Aortic smooth muscle cell (primary cell): ENCODE results near the gene PLD2. TPM values are rescaled to one million over a fixed set of nuclear protein-coding genes. Genes with fewer than 3 reads are reported as not detected.

Experiments used
- total RNA-seq: library from RNA; depleted of rRNA; stranded (reverse); fragments of >200 nt; gene quantifications from 2 replicates; pipeline ENCODE4 v1.2.3, GENCODE V29; 2014

Gene PLD2
- 13.1 and 16.2 TPM in 2 replicates for total RNA-seq

GRCh38 chr17:4806777-4807604 is at the start of gene PLD2:
PLD2 (plus strand) TSS chr17:4807152; CDS start chr17:4807773, 621 bp downstream.

GRCh38 chr17:4771519-4772234 is 35.3 kb upstream of the PLD2 start, which contains the start of gene TM4SF5:
TM4SF5 (plus strand) TSS chr17:4771886; CDS start chr17:4771923, 37 bp downstream.

GRCh38 chr17:4786106-4786511 is 20.8 kb upstream of the PLD2 start, which contains the start of gene VMO1:
VMO1 (minus strand) TSS chr17:4786364; CDS start chr17:4786352, 12 bp downstream.

GRCh38 chr17:4788807-4789700 is 17.9 kb upstream of the PLD2 start, which contains the start of gene GLTPD2:
GLTPD2 (plus strand) TSS chr17:4788964; CDS start chr17:4789012, 48 bp downstream.

GRCh38 chr17:4802228-4802627 is 4.7 kb upstream of the PLD2 start, which contains the start of gene C17orf114:
C17orf114 (minus strand) TSS chr17:4802328.

GRCh38 chr17:4833178-4833940 is 26.4 kb downstream of the PLD2 start, which contains the start of gene MINK1:
MINK1 (plus strand) TSS chr17:4833340; CDS start chr17:4833584, 244 bp downstream.

Other genes starting within 250 kb of the PLD2 start
- gene GGT6, start 246.6 kb upstream of the PLD2 start, total RNA-seq: not detected in 2 replicates
- not detected in 2 replicates for gene SMTNL2, start 222.6 kb upstream of the PLD2 start, total RNA-seq
- not detected in 2 replicates for gene ALOX15, start 165.5 kb upstream of the PLD2 start, total RNA-seq
- gene PELP1, start 103.0 kb upstream of the PLD2 start, total RNA-seq: 13.9 TPM in 2 replicates
- 3.0 and 3.6 TPM in 2 replicates for gene ARRB2, start 96.5 kb upstream of the PLD2 start, total RNA-seq
- gene MED11, start 75.7 kb upstream of the PLD2 start, total RNA-seq: 12.4 and 14.5 TPM in 2 replicates
- gene ZMYND15, start 67.3 kb upstream of the PLD2 start, total RNA-seq: 0.06 and 0.13 TPM in 2 replicates
- gene CXCL16, start 67.2 kb upstream of the PLD2 start, total RNA-seq: 1.5 and 2.1 TPM in 2 replicates
- not detected in 2 replicates for gene TM4SF5, start 35.3 kb upstream of the PLD2 start, total RNA-seq
- 0.62 and 0.92 TPM in 2 replicates for gene VMO1, start 20.8 kb upstream of the PLD2 start, total RNA-seq
- gene GLTPD2, start 18.2 kb upstream of the PLD2 start, total RNA-seq: not detected in 2 replicates
- gene PSMB6, start 11.0 kb upstream of the PLD2 start, total RNA-seq: 163 and 169 TPM in 2 replicates
- 20.1 and 29.6 TPM in 2 replicates for gene MINK1, start 26.2 kb downstream of the PLD2 start, total RNA-seq
- gene C17orf107, start 92.4 kb downstream of the PLD2 start, total RNA-seq: 1.9 and 2.9 TPM in 2 replicates
- gene CHRNE, start 95.9 kb downstream of the PLD2 start, total RNA-seq: 0.19 and 0.26 TPM in 2 replicates
- gene GP1BA, start 125.1 kb downstream of the PLD2 start, total RNA-seq: not detected in 2 replicates
- 59.3 and 64.7 TPM in 2 replicates for gene SLC25A11, start 132.9 kb downstream of the PLD2 start, total RNA-seq
- gene RNF167, start 133.1 kb downstream of the PLD2 start, total RNA-seq: 17.6 and 19.8 TPM in 2 replicates
- 861 and 912 TPM in 2 replicates for gene PFN1, start 141.4 kb downstream of the PLD2 start, total RNA-seq
- 4.5 and 6.5 TPM in 2 replicates for gene ENO3, start 144.0 kb downstream of the PLD2 start, total RNA-seq
- 70.6 and 79.0 TPM in 2 replicates for gene SPAG7, start 160.7 kb downstream of the PLD2 start, total RNA-seq
- gene CAMTA2, start 180.5 kb downstream of the PLD2 start, total RNA-seq: 5.7 and 11.7 TPM in 2 replicates
- gene INCA1, start 190.4 kb downstream of the PLD2 start, total RNA-seq: 0.13 and 0.25 TPM in 2 replicates
- 95.8 and 124 TPM in 2 replicates for gene KIF1C, start 190.8 kb downstream of the PLD2 start, total RNA-seq
- gene SLC52A1, start 228.3 kb downstream of the PLD2 start, total RNA-seq: not detected in 2 replicates